Loucy (cell line): ENCODE measurements around the gene H19.

Experiments
- CTCF ChIP-seq: fragments of 200-600 bp; sonication (generic); conservative IDR thresholded peaks from 2 replicates; pipeline ENCODE4 v1.5.1; 2014; ENCODE audit warnings: mild to moderate bottlenecking, antibody characterized with exemption, low read length
- EZH2phosphoT487 ChIP-seq: fragments of 200-600 bp; IDR thresholded peaks from 2 replicates; pipeline ENCODE4 v1.6.1; 2018; ENCODE audit warnings: antibody characterized with exemption, mild to moderate bottlenecking, moderate library complexity, borderline replicate concordance

- no peak for TF ChIP-seq CTCF
- no peak for TF ChIP-seq EZH2phosphoT487
Measured at GRCh38 chr11:1966531-1966930, 31.1 kb downstream of the H19 start.
